H1 (cell line): ENCODE measurements around the gene CPED1.

ENCODE experiments used
- ASH2L ChIP-seq: fragments of 200-600, 300-600 bp; sonication (generic); IDR thresholded peaks from one replicate; pipeline ENCODE4 v1.7.1; 2017; ENCODE audit warnings: low read length
- POLR2A ChIP-seq, 2 experiments: IDR thresholded peaks; 1 replicate in 1 of 2; 2 replicates in 1 of 2; pipeline ENCODE4 v1.6.1; 2011; ENCODE audit warnings: low read depth in 2 of 2, low read length in 2 of 2, mild to moderate bottlenecking in 2 of 2; ENCODE audit errors: control extremely low read depth in 1 of 2
- TF ChIP-seq, protein P1 (sequence below), 3 experiments: IDR thresholded peaks; 1 replicate in 2 of 3; 2 replicates in 1 of 3; pipeline versions ENCODE4 v1.5.1 to v1.6.1; 2011; ENCODE audit warnings: low read length in 3 of 3, mild to moderate bottlenecking in 3 of 3, inconsistent platforms in 2 of 3, low read depth in 1 of 3, moderate library complexity in 1 of 3; ENCODE audit not compliant: insufficient read depth in 1 of 3; ENCODE audit errors: control extremely low read depth in 1 of 3

DNA sequence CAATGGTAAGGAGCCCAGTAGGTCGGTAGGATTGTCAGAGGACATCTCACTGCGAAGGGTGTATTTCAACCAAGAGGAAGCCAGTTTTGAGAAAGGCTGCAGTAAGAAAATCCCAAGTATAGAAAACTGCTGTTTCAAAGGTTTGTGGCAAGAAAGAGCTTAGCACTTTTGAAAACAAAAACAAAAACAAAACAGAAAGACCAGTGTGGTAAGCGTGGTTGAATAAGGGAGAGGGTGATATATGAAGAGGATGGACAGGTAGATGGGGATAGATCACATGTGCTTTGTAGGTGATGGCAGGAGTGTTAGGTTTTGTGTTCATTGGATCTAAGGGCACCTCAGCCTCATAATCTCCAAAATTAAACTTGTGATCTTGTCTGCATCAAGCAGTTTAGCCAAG lies 198.7 kb downstream of the CPED1 start:
- TF ChIP-seq, protein P1, sequence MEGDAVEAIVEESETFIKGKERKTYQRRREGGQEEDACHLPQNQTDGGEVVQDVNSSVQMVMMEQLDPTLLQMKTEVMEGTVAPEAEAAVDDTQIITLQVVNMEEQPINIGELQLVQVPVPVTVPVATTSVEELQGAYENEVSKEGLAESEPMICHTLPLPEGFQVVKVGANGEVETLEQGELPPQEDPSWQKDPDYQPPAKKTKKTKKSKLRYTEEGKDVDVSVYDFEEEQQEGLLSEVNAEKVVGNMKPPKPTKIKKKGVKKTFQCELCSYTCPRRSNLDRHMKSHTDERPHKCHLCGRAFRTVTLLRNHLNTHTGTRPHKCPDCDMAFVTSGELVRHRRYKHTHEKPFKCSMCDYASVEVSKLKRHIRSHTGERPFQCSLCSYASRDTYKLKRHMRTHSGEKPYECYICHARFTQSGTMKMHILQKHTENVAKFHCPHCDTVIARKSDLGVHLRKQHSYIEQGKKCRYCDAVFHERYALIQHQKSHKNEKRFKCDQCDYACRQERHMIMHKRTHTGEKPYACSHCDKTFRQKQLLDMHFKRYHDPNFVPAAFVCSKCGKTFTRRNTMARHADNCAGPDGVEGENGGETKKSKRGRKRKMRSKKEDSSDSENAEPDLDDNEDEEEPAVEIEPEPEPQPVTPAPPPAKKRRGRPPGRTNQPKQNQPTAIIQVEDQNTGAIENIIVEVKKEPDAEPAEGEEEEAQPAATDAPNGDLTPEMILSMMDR (IDR thresholded peaks at IDR 0.05; ENCODE audit: control extremely low read depth in 1 of 3, insufficient read depth in 1 of 3, low read depth in 1 of 3, low read length in 3 of 3) = no peak
- TF ChIP-seq POLR2A (IDR thresholded peaks at IDR 0.05; ENCODE audit: control extremely low read depth in 1 of 2, low read depth in 2 of 2, low read length in 2 of 2) = no peak
- no peak for TF ChIP-seq ASH2L
